Nucleus accumbens (tissue), 56 donors: ENCODE measurements around the gene IRAK1.
A peak's percentile ranks its signal among the peaks of the same experiment; 100 is the strongest.

Experiments
- DNase-seq, 56 donors: peaks; one replicate each; lab custom pipeline; 2025; lab: John Stamatoyannopoulos, UW

Gene IRAK1

DNA sequence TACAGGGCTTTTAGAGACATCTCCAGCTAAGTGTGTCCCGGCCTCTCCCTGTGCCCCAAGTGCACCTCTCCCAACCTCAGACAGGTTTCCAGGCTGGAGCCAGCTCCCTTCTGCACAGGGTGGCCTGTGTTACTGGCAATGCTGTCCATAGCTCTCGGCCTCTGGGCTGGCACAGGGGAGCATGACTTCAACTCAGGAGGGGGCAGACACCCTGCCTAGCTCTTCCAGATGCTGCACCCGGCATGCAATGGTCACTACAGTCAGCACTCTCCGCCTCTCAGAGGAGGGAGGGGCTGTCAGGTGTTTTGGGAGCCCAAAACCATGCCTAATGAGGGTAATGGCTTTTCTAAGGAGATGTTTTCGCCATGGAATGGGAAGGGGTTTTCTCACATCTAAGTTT lies 2.4 kb upstream of the IRAK1 start:
- no peak for DNase-seq

DNA sequence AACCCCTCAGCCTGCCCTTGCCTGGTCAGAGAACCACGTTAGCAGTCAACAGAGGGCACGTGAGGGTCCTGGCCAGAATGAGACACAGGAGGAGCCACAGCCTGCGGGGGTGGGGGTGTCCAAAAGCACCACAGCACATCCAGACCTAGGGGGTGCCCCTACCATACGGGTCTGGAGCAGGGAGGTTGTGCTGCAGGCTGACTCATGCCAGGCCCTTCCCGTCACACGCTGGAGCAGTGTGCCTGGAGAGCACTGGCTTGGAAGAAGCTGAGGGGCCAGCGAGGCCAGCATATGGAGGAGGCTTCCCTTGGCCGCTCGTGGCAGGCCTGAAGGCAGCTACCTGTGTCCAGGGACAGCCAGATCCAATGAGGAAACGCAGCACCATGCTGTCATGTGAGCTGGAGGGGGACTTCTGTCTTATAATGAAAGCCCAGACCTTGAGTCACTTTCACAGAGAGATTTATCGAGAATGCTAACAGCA lies 1.5 kb upstream of the IRAK1 start:
- peak in 1 of 56 donors; percentile 4 for DNase-seq

DNA sequence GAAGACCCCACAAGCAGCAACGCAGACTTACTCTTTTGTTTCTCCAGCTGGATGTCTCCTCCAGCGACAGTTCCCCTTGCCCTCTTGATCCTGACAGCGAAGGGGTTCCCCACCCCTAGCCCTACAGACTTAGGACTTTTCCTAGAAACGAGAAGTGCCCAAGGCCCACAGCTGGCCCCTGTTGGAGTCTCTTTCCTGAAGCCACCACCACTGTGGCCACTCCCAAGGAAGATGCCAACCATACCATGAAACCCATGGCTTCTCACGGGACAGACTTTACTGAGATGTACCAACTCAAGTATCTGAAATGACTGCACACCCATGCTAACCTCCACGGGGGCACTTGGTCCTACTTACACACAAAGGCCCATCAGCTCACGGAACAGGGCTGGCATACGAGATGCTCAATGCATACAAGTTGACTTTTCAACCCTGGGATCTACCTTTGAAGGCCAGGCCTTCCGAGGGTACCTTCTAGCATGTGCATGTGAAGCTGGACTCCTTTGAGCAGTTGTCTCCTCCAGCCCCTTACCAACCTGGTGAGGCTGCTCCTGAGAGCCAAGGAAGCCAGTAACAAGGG lies 924 bp upstream of the IRAK1 start:
- DNase-seq = no peak

DNA sequence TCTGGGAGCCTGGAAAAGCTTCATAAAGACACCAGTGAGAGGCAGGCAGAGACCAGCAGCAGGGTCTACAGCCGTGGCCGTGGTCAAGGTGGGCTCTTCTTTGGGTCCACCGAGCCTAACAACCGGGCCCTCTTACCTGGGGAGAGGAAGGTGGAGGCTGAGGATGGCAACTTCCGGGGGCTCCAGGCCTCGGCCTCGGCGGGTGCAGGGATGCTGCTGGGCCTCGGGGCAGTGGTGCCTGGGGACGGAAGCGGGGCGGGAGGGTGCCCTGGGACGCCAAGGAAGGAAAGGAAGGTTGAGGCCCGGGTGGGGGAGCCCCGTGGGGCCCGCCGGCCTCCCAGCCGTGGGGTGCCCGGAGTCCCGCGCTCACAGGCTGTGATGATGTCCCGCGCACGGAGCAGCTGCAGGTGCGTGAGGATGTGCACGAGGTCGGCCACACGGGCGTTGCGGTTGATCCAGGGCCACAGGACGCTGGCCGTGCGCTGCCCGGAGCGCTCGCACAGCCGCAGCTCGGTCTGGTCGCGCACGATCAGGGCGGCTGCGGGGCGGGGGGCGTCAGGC lies 561 bp downstream of the IRAK1 start:
- DNase-seq = peak in 1 of 56 donors; percentile 19

DNA sequence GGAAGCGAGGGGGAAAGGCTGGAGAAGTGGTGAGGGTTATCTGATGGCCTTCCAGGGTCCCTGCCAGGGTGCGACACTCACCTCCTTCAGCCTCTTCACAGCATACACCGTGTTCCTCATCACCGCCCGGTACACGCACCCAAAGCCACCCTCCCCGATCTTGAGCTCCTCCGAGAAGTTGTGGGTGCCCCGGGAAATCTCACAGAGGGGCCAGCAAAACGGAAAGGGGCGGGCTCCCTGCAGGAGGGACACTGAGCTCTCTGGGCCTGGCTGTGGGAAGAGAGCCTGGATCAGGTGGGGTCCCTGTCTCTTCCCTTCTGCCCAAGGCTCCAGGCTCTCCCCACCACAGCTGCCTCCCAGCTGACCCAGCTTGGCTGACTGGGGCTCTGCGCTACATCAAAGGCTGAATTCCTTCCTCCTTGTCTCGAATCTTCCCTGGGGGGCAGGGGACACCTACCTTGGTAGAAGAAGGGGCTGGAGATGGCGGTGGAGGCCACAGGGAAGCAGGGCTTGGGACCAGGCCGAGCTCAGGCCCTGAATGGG lies 1.1 kb downstream of the IRAK1 start:
- DNase-seq = no peak

DNA sequence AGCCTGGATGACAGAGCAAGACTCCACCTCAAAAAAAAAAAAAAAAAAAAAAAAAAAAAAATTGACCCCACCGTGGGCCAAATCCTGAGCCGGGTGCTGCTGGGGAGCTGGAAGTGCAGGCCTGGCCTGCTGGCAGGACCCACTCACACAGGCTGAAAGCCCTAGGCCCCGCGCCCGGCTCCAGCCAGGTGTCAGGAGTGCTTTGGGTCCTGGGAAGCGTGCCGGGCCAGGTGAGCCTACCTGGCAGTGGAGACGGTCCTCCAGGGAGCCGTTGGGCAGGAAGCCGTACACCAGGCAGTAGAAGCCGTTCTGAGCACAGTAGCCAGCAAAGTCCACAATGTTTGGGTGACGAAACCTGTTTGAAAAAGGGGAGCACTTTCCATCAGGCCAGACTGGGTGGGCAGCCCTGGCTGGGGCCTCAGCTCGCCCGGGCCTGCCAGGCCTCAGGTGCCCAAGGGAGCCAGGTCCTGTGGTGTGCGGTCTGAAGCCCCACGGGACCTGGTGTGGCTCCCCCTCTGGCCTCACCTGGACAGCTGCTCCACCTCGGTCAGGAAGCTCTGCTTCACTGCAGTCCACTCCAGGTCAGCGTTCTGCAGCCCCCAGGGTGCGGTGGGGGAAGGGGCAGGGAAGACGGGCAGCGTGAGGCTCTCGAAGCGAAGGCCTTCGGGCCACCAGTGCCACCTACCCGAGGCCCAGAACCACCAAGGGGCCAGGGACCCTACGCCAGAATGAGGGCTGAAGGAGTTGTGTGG lies 1.8 kb downstream of the IRAK1 start:
- no peak for DNase-seq

DNA sequence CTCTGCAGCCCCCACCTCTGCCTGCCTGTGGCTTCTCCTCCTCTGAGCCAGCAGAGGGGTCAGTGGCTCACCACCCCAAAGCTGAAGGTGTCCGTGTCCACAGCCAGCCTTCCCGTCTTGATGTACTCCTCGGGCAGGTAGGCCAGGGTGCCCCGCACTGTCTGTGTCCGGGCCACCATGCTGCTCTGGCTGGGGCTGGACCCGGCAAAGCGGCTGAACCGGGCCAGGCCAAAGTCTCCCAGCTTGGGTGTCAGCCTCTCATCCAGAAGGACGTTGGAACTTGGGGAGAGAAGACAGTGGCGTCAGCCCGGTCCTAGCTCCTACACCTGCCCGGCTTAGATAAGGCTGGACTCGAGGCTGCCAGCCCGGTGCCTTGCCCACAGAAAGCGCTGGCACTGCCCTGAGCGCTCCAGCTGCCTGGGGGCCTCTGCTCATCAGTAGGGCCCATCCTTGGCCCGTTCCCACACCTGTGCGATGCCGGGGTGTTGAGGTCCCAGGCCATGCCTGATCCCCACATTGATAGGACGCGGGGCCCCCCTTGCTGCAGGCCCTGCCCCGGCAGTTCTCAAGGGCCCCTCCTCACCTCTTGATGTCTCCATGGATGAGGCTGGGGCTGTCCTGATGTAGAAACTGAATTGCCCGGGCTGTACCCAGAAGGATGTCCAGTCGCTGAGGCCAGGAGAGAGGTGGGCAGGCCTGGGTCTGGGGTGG lies 3.2 kb downstream of the IRAK1 start:
- DNase-seq = no peak

DNA sequence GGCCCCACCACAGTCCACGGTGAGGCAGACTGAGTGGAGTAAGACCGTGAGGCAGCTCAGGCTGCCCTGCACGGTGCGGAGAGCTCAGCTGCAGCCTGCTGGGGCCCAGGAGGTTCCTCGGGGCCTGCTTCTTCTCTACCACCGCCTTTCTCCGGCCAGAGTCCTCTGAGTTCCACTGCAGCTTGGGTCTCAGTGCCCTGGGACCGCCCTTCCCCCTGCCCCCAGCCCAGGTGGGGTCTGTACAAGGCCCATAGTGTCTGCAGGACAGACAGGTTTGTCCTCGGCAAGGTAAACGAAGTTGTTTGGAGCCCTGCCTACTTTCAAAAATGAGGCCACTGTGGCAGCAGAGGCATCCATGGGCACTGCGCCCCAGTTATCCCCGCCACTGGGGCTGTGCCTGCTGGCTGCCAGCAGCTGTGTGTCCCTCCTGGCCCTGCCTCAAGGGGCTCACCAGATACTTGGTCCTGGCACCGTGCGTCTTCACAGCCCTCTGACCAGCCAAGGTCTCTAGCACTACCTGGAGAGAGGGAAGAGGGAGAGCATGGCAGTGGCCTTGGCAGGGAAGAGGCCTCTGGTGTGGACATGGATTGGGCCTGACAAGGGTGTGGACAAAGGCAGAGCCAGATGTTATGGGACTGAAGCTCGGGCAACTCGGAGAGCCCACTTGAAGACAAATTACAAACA lies 4.0 kb downstream of the IRAK1 start:
- DNase-seq = no peak

DNA sequence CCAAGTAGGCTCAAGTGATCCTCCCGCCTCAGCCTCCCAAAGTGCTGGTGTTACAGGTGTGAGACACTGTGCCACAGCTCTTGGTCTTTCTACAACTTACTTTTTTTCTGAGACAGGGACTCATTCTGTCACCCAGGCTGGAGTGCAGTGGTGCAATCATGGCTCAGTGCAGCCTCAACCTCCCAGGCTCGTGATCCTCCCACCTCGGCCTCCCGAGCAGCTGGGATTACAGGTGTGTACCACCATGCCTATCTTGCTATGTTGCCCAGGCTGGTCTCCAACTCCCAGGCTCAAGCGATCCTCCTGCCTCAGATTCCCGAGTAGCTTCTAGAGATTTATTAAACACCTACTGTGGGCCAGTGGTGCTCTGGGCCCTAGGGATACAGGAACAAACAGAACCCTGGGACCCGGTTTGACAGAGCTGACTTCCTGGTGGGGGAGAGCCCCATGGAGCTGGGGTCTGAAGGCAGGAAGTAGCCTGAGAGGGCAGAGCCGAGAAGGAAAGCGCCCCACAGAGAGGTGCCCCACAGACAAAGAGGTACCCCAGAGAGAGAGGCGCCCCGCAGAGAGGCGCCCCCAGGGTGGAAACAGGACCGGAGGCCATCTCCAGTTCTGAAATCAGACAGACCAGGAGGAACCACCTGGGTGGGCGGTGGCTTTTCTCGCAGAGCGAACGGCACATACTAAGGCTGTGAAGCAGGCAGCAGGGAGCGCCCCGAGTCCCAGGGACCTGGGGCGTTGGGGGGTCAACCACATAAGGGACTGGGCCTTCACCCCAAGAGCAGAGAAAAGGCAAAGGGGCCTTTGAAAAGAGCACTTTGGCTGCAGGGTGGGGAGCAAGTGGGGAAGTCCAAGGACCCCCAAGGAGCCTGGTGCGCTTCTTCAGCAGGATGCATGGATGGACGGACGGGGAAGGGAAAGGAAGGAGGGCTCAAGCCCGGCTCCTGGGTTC lies 5.0 kb downstream of the IRAK1 start:
- no peak for DNase-seq

DNA sequence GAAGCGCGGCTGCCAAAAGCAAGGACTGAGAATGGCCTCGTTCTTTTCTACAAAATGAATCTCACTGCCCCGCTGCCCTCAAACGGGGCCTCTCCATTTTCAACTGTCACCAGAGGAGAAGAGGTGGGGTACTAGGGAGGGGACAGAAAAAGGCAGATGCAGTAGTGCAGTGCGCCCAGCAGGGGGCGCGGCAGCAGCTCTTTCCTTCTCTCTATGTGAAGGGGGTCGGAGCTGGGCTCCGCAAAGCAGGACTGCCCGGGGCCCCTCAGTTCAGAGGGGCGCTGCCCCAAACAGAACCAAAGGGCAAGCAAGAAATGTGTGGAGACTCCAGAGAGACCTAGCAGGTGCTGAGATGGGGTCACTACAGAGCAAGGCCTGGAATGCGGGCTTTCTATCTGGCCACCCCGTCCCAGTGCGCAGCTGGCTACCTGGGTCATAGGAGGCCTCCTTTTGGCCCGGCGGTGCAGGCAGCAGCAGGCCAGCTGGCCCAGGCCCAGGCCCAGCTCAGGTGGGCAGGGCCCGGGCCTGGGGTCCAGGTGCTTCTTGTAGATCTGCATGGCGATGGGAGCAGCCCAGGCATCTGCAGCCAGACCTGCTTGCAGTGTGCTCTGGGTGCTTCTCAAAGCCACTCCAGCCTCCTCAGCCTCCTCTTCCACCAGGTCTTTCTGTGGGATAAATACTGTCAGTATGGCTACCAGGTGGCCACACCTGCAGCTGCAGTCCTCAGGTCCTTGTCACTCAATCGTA lies 5.9 kb downstream of the IRAK1 start:
- peak in 24 of 56 donors; percentile 1 to 49 (median 11) for DNase-seq

DNA sequence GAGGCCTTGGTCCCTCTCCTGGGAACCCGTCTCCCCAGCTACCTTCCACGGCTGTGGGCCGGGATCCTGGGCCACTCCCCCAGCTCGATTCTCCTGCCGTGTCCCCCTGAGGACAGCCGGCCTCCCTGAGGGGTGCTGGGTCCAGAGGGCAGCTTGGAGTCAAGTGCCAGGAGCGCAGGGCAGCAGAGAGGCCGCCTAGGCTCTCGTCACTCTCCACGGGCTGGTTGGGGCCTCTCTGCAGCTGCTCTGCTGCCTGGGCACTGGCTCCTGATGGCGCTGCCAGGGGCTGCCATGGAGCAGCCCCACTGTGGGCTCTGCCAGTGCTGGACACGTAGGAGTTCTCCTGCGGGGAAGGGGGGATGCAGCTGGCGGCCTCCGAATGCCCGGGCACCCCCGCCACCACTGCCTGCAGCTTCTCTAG lies 6.7 kb downstream of the IRAK1 start:
- DNase-seq = peak in 15 of 56 donors; percentile 2 to 46 (median 19)

DNA sequence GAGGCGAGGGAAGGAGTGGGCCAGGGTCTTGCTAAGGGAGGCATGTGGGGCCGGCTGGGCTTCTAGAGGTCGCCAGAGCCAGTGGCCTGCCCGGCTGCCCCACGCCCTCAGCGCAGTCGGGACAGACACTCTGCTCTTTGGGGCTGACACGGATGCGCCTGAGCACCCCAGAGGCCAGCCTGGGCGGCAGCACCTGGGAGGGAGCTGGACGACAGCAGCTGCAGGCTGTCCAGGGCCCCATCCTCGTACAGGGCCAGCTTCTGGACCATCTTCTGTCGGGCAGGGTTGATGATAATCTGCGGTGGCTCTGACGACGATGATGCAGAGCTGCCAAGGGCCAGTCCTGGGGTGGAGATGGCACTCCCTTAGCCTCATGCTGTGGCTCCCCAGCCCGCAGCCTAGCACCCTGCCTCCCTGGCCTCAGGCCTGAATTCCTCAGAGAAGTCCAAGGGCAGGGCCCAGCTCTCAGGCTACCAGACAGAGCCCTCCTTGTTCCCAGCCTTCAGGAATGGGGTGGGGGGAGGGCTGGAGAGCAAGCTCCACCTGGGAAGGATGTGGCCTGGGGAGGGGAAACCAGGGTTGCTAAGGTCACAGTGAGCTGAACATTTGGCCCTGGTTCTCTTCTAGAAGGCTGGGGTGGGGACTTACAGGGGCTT lies 7.2 kb downstream of the IRAK1 start:
- peak in 26 of 56 donors; percentile 1 to 49 (median 25) for DNase-seq

DNA sequence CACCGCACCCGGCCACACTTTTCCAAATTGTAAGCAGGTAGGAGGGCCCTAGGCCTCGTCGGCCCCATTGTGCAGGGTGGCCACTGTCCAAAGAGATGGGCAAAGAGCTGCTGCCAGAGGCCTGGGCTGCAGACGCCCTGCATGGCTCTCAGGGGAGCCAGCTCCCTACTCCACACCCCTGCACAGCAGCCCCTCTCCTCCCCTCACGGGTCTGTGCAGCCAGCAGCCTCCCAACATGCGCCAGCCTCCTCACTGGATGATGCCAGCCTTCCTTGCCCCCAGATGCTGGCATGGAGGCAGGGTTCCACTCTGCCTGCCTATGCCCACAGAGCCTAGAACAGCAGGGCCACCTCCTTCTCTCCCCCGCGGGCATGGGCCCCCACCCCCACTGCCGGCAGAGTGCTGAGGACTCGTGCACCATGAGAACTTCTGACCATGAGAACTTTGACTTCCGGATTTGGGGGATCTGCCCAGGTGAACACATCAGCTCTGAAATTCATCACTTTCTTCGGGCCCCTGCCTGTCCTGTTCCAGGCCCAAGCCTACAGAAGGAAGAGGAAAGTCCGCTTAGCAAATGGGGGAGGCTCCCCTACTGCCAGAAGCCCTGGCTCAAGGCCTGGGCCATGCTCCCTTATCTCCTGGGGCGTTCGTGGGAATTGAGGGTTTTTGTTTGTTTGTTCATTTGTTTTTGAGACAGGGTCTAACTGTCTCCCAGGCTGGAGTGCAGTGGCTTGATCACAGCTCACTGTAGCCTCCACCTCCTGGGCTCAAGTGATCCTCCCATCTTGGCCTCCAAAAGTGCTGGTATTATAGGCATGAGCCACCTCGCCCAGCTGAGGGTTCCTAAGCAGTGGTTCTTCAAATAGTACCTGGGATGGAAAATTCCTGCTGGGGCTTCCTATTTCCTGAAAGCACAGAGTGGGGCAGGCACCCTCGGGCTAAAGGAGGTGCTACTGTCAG lies 8.0 kb downstream of the IRAK1 start:
- DNase-seq = no peak

DNA sequence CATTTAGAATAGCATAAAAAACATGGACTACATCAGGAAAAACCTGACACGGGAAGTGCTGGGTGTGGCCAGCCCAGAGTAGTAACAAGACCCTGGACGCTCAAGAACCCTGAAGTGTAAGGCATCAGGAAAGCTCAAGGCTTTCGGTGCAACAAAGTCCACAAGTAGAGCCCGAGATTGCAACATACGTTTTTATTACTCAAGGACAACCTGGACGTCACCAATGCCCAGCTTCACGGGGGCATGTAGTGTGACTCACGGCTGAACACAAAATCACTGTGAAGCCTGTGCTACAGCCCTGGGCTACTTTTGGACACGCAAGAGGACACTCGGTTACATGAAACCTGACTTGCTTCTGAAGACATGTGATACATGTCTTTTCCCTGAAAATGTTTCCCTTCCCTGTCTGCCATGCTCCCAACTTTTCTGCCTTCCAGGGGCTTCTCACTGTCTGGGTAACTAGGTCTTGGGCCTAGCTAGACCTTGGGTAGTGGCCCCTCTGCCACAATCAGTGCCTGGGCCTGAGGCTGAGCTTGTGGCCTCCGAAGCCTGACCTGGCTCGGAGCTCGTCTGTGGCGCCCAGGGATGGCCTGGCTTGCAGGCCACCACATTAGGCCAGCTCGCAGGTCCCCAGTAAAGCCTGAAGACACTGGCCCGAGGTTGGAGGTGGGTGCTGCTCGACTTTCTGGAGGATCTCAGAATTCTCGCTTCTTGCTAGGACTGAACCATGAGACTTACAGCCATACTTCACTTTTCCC lies 9.2 kb downstream of the IRAK1 start:
- no peak for DNase-seq

DNA sequence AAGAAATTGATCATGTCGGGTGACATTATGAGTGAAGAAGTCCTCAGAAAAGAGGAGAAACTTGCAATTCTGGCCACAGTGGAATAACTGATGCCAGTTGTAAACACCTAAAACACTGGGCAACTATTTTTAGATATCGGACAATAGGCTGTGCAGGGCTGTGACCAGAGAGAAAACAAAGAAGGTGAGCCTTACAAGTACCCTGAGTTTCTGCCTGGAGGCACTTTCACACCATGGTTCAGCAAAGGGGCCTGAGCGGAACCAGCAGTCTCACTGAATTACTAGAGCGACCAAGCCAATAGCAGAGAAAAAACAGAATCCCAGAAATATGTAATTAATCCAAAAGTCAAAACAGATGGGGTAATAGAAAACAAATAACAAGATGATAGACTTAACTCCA lies 11.2 kb downstream of the IRAK1 start:
- no peak for DNase-seq

DNA sequence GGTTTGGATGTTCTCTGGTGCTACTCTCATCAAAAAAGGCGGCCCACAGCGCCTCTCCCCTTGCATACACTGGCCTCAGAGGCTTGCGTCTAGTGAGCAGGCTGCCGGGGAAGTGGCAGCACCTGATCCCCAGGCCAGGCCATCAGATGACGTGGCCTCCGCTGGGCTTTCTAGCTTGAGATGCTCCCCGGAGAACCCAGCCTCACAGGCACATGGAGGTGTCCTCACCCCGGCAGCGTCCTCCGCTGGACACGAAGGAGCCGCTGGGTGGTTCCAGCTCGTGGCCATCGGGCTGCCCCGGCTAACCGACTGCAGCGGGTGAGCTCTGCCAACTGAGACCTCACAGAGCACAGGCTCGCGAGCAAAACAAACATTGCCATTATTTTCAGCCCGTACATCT lies 12.8 kb downstream of the IRAK1 start:
- no peak for DNase-seq
